GM23338 (cell line): ENCODE data around the gene DDX41. TPM values are rescaled to one million over a fixed set of nuclear protein-coding genes. Genes with fewer than 3 reads are reported as not detected.

Experiments
- ATAC-seq: fragments of 200-7000 bp; cut with Tn5 transposase; 3 replicates; pipeline ENCODE4 v1.9.1; 2020
- DNase-seq: peaks from one replicate; pipeline ENCODE4 v3.0.0-alpha.2; 2015; ENCODE audit warnings: low spot score
- H2AFZ ChIP-seq: fragments of 200-600 bp; sonication (generic); 2 replicates; pipeline ENCODE4 v1.8.0; 2016; ENCODE audit warnings: antibody characterized with exemption, mild to moderate bottlenecking, moderate library complexity
- H3F3A ChIP-seq: fragments of 200-600 bp; sonication (generic); replicated peaks from 2 replicates; pipeline ENCODE4 v1.8.0; 2017; ENCODE audit warnings: antibody characterized with exemption, mixed run types, low read depth
- H3K27ac ChIP-seq: fragments of 200-600 bp; sonication (generic); 2 replicates; pipeline ENCODE4 v1.6.1; 2016; ENCODE audit warnings: low read depth
- H3K27me3 ChIP-seq: fragments of 200-600 bp; sonication (generic); 2 replicates; pipeline ENCODE4 v1.8.0; 2016; ENCODE audit warnings: mild to moderate bottlenecking, mixed run types, moderate library complexity; ENCODE audit not compliant: insufficient read depth
- H3K36me3 ChIP-seq: fragments of 200-600 bp; sonication (generic); 2 replicates; pipeline ENCODE4 v1.8.0; 2016; ENCODE audit warnings: mild to moderate bottlenecking; ENCODE audit not compliant: insufficient read depth
- H3K4me1 ChIP-seq: fragments of 200-600 bp; sonication (generic); 2 replicates; pipeline ENCODE4 v1.8.0; 2016; ENCODE audit warnings: mild to moderate bottlenecking, moderate library complexity; ENCODE audit not compliant: insufficient read depth
- H3K4me2 ChIP-seq: fragments of 200-600 bp; sonication (generic); 2 replicates; pipeline ENCODE4 v1.7.1; 2017; ENCODE audit warnings: mixed run types
- H3K4me3 ChIP-seq: fragments of 200-600 bp; sonication (generic); 2 replicates; pipeline ENCODE4 v1.6.1; 2016; ENCODE audit warnings: mixed run types
- H3K79me2 ChIP-seq: fragments of 200-600 bp; sonication (generic); replicated peaks from 2 replicates; pipeline ENCODE4 v1.8.0; 2017; ENCODE audit warnings: mild to moderate bottlenecking; ENCODE audit not compliant: insufficient read depth
- H3K9me2 ChIP-seq: fragments of 200-600 bp; sonication (generic); 2 replicates; pipeline ENCODE4 v1.8.0; 2017; ENCODE audit not compliant: insufficient read depth
- H4K20me1 ChIP-seq: fragments of 200-600 bp; sonication (generic); replicated peaks from 2 replicates; pipeline ENCODE4 v1.8.0; 2017; ENCODE audit warnings: mild to moderate bottlenecking; ENCODE audit not compliant: insufficient read depth
- H3K27ac Mint-ChIP-seq: 2 replicates; pipeline ENCODE4 v1.8.0; 2020; ENCODE audit warnings: inconsistent platforms, mild to moderate bottlenecking, moderate library complexity, mixed read lengths
- H3K27me3 Mint-ChIP-seq: 3 replicates; pipeline ENCODE4 v1.8.0; 2022; ENCODE audit warnings: low read depth, mild to moderate bottlenecking, moderate library complexity, mixed read lengths, inconsistent platforms; ENCODE audit not compliant: insufficient read depth, poor library complexity
- H3K36me3 Mint-ChIP-seq: 3 replicates; pipeline ENCODE4 v1.8.0; 2021; ENCODE audit warnings: low read depth, mild to moderate bottlenecking, inconsistent platforms, moderate library complexity, mixed read lengths
- H3K4me1 Mint-ChIP-seq: 3 replicates; pipeline ENCODE4 v1.8.0; 2020; ENCODE audit warnings: mild to moderate bottlenecking, inconsistent platforms, mixed read lengths
- H3K4me3 Mint-ChIP-seq: 3 replicates; pipeline ENCODE4 v1.8.0; 2021; ENCODE audit warnings: moderate library complexity, mild to moderate bottlenecking, inconsistent platforms, mixed read lengths
- H3K9me3 Mint-ChIP-seq: 3 replicates; pipeline ENCODE4 v1.8.0; 2020; ENCODE audit warnings: moderate library complexity, mild to moderate bottlenecking, inconsistent platforms, mixed read lengths
- CREB1 ChIP-seq: fragments of 250-450 bp; sonication (Bioruptor Pico); IDR thresholded peaks from 2 replicates; pipeline ENCODE4 v1.5.0; 2020; ENCODE audit warnings: low read depth, mild to moderate bottlenecking, moderate library complexity
- EZH2 ChIP-seq: fragments of 200-600 bp; sonication (generic); IDR thresholded peaks from one replicate; pipeline ENCODE4 v1.8.0; 2017; ENCODE audit warnings: antibody characterized with exemption, mild to moderate bottlenecking, low read depth; ENCODE audit not compliant: unreplicated experiment
- EZH2phosphoT487 ChIP-seq: fragments of 200-600 bp; sonication (generic); IDR thresholded peaks from one replicate; pipeline ENCODE4 v1.8.1; 2018; ENCODE audit warnings: antibody characterized with exemption; ENCODE audit not compliant: unreplicated experiment
- JUNB ChIP-seq: IDR thresholded peaks from one replicate; pipeline ENCODE4 v1.6.1; 2016; ENCODE audit warnings: antibody characterized with exemption; ENCODE audit not compliant: unreplicated experiment
- NANOG ChIP-seq: IDR thresholded peaks from 2 replicates; pipeline ENCODE4 v1.6.1; 2016; ENCODE audit warnings: antibody characterized with exemption, borderline replicate concordance
- POLR2AphosphoS5 ChIP-seq: IDR thresholded peaks from 2 replicates; pipeline ENCODE4 v1.6.1; 2016; ENCODE audit warnings: antibody characterized with exemption, low read depth
- STAT1 ChIP-seq: IDR thresholded peaks from one replicate; pipeline ENCODE4 v1.6.1; 2016; ENCODE audit warnings: antibody characterized with exemption; ENCODE audit not compliant: unreplicated experiment
- ZNF114 ChIP-seq: fragments of 250-450 bp; sonication (Bioruptor Pico); IDR thresholded peaks from 2 replicates; pipeline ENCODE4 v1.5.0; 2020; ENCODE audit warnings: mild to moderate bottlenecking, moderate library complexity
- ZNF331 ChIP-seq: fragments of 250-450 bp; sonication (Bioruptor Pico); IDR thresholded peaks from 2 replicates; pipeline ENCODE4 v1.5.0; 2020; ENCODE audit warnings: low read depth, mild to moderate bottlenecking, moderate library complexity
- polyA plus RNA-seq: library from polyadenylated mRNA; unstranded; fragments of >200 nt; fragmentation: Nextera tagmentation; extraction: Ambion mirVana; gene quantifications from 2 replicates; pipeline ENCODE4 v1.2.1, GENCODE V29; 2016
- total RNA-seq: library from RNA; depleted of rRNA; stranded (reverse); fragments of >200 nt; shearing (Covaris generic); gene quantifications from 2 replicates; pipeline ENCODE4 v1.2.3, GENCODE V29; 2014
- TF ChIP-seq, protein P1 (sequence below), 2 experiments: fragments of 200-600 bp in 1 of 2; sonication (generic) in 1 of 2; conservative IDR thresholded peaks; 2 replicates each; pipeline versions ENCODE4 v1.5.1 to v1.6.1; 2016 to 2017; ENCODE audit warnings: antibody characterized with exemption in 2 of 2, low read depth in 2 of 2, mild to moderate bottlenecking in 2 of 2, moderate library complexity in 1 of 2
- TF ChIP-seq, protein P2 (sequence below): IDR thresholded peaks from one replicate; pipeline ENCODE4 v1.6.1; 2018; ENCODE audit warnings: antibody characterized with exemption; ENCODE audit not compliant: unreplicated experiment
- TF ChIP-seq, protein P3 (sequence below): fragments of 250-450 bp; sonication (Bioruptor Pico); IDR thresholded peaks from 2 replicates; pipeline ENCODE4 v1.5.0; 2020; ENCODE audit warnings: mild to moderate bottlenecking, moderate library complexity
- TF ChIP-seq, protein P4 (sequence below): IDR thresholded peaks from 2 replicates; pipeline ENCODE4 v1.6.1; 2016; ENCODE audit warnings: antibody characterized with exemption

DDX41 gene
- total and polyA plus RNA-seq, 2 experiments from 2014 or later = 67.1 to 139 TPM

DNA sequence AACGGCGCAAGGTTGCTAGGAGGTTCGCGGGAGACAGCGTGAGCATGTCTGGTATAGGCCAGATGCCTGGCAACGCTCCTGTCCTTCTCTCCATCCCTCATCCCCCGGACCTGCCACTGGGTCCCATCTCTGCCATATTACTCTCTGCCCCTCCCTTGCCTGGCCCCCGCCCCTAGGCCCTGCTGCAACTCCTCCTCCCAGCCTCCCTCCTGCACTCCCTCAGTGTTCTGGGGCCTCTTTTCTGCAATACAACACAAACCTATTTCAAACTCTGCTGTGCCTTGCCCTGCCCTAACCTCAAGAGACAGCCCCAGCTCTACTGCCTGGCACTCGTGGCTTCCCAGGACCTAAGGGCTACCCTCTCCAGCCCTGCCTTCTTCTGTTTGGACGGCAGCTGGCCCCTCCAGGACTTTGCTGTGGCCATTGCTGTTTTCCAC lies 34.4 kb downstream of the DDX41 start:
- H3K9me3 Mint-ChIP-seq = no peaks in the 10 kb centered on the region
- H3K27ac ChIP-seq = no peak overlapping the region
- peaks cover 6% of the 10 kb centered on the region; the same call in 1 of the 2 replicates for H3K36me3 ChIP-seq
- H3F3A ChIP-seq = 0 out of 2 replicates have a peak, but pooled peaks cover 8% of the 10 kb centered on the region
- H3K36me3 Mint-ChIP-seq = peaks cover 55% of the 10 kb centered on the region
- H2AFZ ChIP-seq = no peak overlapping the region
- ATAC-seq = no peak
- H4K20me1 ChIP-seq = no peaks in the 10 kb centered on the region; the same call in 1 of the 2 replicates
- no peak for DNase-seq
- H3K27ac Mint-ChIP-seq = no peak overlapping the region
- no peaks in the 10 kb centered on the region for H3K4me1 ChIP-seq
- H3K27me3 ChIP-seq = no peaks in the 10 kb centered on the region
- H3K4me1 Mint-ChIP-seq = peaks cover 10% of the 10 kb centered on the region
- H3K4me3 Mint-ChIP-seq = no peak overlapping the region
- no peaks in the 10 kb centered on the region for H3K9me2 ChIP-seq
- H3K4me2 ChIP-seq = no peak overlapping the region
- H3K27me3 Mint-ChIP-seq = peaks cover 22% of the 10 kb centered on the region
- TF ChIP-seq, protein P1, sequence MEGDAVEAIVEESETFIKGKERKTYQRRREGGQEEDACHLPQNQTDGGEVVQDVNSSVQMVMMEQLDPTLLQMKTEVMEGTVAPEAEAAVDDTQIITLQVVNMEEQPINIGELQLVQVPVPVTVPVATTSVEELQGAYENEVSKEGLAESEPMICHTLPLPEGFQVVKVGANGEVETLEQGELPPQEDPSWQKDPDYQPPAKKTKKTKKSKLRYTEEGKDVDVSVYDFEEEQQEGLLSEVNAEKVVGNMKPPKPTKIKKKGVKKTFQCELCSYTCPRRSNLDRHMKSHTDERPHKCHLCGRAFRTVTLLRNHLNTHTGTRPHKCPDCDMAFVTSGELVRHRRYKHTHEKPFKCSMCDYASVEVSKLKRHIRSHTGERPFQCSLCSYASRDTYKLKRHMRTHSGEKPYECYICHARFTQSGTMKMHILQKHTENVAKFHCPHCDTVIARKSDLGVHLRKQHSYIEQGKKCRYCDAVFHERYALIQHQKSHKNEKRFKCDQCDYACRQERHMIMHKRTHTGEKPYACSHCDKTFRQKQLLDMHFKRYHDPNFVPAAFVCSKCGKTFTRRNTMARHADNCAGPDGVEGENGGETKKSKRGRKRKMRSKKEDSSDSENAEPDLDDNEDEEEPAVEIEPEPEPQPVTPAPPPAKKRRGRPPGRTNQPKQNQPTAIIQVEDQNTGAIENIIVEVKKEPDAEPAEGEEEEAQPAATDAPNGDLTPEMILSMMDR (conservative IDR thresholded peaks at IDR 0.05; ENCODE audit: low read depth in 2 of 2) = no peak
- TF ChIP-seq, protein P2, sequence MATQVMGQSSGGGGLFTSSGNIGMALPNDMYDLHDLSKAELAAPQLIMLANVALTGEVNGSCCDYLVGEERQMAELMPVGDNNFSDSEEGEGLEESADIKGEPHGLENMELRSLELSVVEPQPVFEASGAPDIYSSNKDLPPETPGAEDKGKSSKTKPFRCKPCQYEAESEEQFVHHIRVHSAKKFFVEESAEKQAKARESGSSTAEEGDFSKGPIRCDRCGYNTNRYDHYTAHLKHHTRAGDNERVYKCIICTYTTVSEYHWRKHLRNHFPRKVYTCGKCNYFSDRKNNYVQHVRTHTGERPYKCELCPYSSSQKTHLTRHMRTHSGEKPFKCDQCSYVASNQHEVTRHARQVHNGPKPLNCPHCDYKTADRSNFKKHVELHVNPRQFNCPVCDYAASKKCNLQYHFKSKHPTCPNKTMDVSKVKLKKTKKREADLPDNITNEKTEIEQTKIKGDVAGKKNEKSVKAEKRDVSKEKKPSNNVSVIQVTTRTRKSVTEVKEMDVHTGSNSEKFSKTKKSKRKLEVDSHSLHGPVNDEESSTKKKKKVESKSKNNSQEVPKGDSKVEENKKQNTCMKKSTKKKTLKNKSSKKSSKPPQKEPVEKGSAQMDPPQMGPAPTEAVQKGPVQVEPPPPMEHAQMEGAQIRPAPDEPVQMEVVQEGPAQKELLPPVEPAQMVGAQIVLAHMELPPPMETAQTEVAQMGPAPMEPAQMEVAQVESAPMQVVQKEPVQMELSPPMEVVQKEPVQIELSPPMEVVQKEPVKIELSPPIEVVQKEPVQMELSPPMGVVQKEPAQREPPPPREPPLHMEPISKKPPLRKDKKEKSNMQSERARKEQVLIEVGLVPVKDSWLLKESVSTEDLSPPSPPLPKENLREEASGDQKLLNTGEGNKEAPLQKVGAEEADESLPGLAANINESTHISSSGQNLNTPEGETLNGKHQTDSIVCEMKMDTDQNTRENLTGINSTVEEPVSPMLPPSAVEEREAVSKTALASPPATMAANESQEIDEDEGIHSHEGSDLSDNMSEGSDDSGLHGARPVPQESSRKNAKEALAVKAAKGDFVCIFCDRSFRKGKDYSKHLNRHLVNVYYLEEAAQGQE = no peak
- no peak for TF ChIP-seq EZH2phosphoT487
- TF ChIP-seq, protein P3, sequence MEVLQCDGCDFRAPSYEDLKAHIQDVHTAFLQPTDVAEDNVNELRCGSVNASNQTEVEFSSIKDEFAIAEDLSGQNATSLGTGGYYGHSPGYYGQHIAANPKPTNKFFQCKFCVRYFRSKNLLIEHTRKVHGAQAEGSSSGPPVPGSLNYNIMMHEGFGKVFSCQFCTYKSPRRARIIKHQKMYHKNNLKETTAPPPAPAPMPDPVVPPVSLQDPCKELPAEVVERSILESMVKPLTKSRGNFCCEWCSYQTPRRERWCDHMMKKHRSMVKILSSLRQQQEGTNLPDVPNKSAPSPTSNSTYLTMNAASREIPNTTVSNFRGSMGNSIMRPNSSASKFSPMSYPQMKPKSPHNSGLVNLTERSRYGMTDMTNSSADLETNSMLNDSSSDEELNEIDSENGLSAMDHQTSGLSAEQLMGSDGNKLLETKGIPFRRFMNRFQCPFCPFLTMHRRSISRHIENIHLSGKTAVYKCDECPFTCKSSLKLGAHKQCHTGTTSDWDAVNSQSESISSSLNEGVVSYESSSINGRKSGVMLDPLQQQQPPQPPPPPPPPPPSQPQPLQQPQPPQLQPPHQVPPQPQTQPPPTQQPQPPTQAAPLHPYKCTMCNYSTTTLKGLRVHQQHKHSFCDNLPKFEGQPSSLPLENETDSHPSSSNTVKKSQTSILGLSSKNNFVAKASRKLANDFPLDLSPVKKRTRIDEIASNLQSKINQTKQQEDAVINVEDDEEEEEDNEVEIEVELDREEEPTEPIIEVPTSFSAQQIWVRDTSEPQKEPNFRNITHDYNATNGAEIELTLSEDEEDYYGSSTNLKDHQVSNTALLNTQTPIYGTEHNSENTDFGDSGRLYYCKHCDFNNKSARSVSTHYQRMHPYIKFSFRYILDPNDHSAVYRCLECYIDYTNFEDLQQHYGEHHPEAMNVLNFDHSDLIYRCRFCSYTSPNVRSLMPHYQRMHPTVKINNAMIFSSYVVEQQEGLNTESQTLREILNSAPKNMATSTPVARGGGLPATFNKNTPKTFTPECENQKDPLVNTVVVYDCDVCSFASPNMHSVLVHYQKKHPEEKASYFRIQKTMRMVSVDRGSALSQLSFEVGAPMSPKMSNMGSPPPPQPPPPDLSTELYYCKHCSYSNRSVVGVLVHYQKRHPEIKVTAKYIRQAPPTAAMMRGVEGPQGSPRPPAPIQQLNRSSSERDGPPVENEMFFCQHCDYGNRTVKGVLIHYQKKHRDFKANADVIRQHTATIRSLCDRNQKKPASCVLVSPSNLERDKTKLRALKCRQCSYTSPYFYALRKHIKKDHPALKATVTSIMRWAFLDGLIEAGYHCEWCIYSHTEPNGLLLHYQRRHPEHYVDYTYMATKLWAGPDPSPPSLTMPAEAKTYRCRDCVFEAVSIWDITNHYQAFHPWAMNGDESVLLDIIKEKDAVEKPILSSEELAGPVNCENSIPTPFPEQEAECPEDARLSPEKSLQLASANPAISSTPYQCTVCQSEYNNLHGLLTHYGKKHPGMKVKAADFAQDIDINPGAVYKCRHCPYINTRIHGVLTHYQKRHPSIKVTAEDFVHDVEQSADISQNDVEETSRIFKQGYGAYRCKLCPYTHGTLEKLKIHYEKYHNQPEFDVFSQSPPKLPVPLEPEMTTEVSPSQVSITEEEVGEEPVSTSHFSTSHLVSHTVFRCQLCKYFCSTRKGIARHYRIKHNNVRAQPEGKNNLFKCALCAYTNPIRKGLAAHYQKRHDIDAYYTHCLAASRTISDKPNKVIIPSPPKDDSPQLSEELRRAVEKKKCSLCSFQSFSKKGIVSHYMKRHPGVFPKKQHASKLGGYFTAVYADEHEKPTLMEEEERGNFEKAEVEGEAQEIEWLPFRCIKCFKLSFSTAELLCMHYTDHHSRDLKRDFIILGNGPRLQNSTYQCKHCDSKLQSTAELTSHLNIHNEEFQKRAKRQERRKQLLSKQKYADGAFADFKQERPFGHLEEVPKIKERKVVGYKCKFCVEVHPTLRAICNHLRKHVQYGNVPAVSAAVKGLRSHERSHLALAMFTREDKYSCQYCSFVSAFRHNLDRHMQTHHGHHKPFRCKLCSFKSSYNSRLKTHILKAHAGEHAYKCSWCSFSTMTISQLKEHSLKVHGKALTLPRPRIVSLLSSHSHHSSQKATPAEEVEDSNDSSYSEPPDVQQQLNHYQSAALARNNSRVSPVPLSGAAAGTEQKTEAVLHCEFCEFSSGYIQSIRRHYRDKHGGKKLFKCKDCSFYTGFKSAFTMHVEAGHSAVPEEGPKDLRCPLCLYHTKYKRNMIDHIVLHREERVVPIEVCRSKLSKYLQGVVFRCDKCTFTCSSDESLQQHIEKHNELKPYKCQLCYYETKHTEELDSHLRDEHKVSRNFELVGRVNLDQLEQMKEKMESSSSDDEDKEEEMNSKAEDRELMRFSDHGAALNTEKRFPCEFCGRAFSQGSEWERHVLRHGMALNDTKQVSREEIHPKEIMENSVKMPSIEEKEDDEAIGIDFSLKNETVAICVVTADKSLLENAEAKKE (CRISPR knock-in tag) = no peak
- no peak for TF ChIP-seq STAT1
- no peak for TF ChIP-seq ZNF331 (CRISPR knock-in tag)
- no peak for TF ChIP-seq NANOG
- TF ChIP-seq, protein P4, sequence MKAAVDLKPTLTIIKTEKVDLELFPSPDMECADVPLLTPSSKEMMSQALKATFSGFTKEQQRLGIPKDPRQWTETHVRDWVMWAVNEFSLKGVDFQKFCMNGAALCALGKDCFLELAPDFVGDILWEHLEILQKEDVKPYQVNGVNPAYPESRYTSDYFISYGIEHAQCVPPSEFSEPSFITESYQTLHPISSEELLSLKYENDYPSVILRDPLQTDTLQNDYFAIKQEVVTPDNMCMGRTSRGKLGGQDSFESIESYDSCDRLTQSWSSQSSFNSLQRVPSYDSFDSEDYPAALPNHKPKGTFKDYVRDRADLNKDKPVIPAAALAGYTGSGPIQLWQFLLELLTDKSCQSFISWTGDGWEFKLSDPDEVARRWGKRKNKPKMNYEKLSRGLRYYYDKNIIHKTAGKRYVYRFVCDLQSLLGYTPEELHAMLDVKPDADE = no peak
- TF ChIP-seq JUNB = no peak
- no peak for TF ChIP-seq EZH2
- TF ChIP-seq CREB1 (CRISPR knock-in tag) = no peak
- no peak for TF ChIP-seq ZNF114 (CRISPR knock-in tag)
- TF ChIP-seq POLR2AphosphoS5 = no peak
- H3K79me2 ChIP-seq = no peaks in the 10 kb centered on the region
- no peak overlapping the region for H3K4me3 ChIP-seq
